Karpas-422 (cell line): ENCODE data around the gene C22orf15. TPM values are rescaled to one million over a fixed set of nuclear protein-coding genes. Genes with fewer than 3 reads are reported as not detected.

Experiments used
- DNase-seq: peaks from one replicate; pipeline ENCODE4 v3.0.0-alpha.2; 2015
- H2AFZ ChIP-seq: fragments of 200-600 bp; sonication (generic); 2 replicates; pipeline ENCODE4 v1.6.1; 2014; ENCODE audit warnings: antibody characterized with exemption, low read length, mixed read lengths
- H3K27ac ChIP-seq: fragments of 200-600 bp; sonication (generic); 2 replicates; pipeline ENCODE4 v1.5.1; 2014; ENCODE audit warnings: mild to moderate bottlenecking, low read length, moderate library complexity
- H3K27me3 ChIP-seq: fragments of 200-600 bp; sonication (generic); 2 replicates; pipeline ENCODE4 v1.6.1; 2014; ENCODE audit warnings: low read length, mixed read lengths
- H3K36me3 ChIP-seq: fragments of 200-600 bp; sonication (generic); 2 replicates; pipeline ENCODE4 v1.6.1; 2014; ENCODE audit warnings: low read length, mixed read lengths; ENCODE audit not compliant: insufficient read depth
- H3K4me1 ChIP-seq: fragments of 200-600 bp; sonication (generic); 2 replicates; pipeline ENCODE4 v1.6.1; 2014; ENCODE audit warnings: mild to moderate bottlenecking, low read length, mixed read lengths
- H3K4me2 ChIP-seq: fragments of 200-600 bp; sonication (generic); 2 replicates; pipeline ENCODE4 v1.6.1; 2014; ENCODE audit warnings: low read length, low read depth, mild to moderate bottlenecking; ENCODE audit not compliant: poor library complexity, severe bottlenecking
- H3K4me3 ChIP-seq: fragments of 200-600 bp; sonication (generic); 2 replicates; pipeline ENCODE4 v1.5.1; 2014; ENCODE audit warnings: mild to moderate bottlenecking, antibody characterized with exemption, low read length, mixed read lengths
- H3K79me2 ChIP-seq: fragments of 200-600 bp; sonication (generic); 2 replicates; pipeline ENCODE4 v1.6.1; 2014; ENCODE audit warnings: mild to moderate bottlenecking, low read length, mixed read lengths
- H3K9ac ChIP-seq: fragments of 200-600 bp; sonication (generic); 2 replicates; pipeline ENCODE4 v1.6.0; 2014; ENCODE audit warnings: low read length
- H3K9me2 ChIP-seq: fragments of 200-600 bp; sonication (generic), shearing (Covaris generic); replicated peaks from 2 replicates; pipeline ENCODE4 v1.6.0; 2014; ENCODE audit warnings: mild to moderate bottlenecking, low read length, moderate library complexity; ENCODE audit not compliant: insufficient read depth
- H3K9me3 ChIP-seq: fragments of 300-700, 200-600 bp; sonication (generic); 2 replicates; pipeline ENCODE4 v1.6.1; 2014; ENCODE audit warnings: low read length, mixed read lengths
- H4K20me1 ChIP-seq: fragments of 200-600 bp; sonication (generic); 2 replicates; pipeline ENCODE4 v1.6.1; 2014; ENCODE audit warnings: mild to moderate bottlenecking, antibody characterized with exemption, low read length, low read depth; ENCODE audit not compliant: insufficient read depth
- total RNA-seq: library from RNA; depleted of rRNA; stranded (reverse); fragments of >200 nt; shearing (Covaris generic); gene quantifications from 2 replicates; pipeline ENCODE4 v1.2.3, GENCODE V29; 2014; ENCODE audit warnings: low replicate concordance

C22orf15 gene
- total RNA-seq, 1 experiment from 2014 or later = not detected

- Histone ChIP-seq H3K36me3 (0 out of 2 replicates have a peak, but pooled peaks cover 7% of the 10 kb centered on the region), H3K4me3 (no peak overlapping the region), H4K20me1 (no peaks in the 10 kb centered on the region; the same call in 1 of the 2 replicates), H3K9me2 (no peaks in the 10 kb centered on the region), H3K4me2 (no peak overlapping the region), H3K27me3 (no peaks in the 10 kb centered on the region), H3K9ac (no peak overlapping the region), H3K79me2 (peaks cover 4% of the 10 kb centered on the region; the same call in 1 of the 2 replicates), H3K9me3 (no peaks in the 10 kb centered on the region), H2AFZ (no peak overlapping the region), H3K27ac (no peak overlapping the region), H3K4me1 (no peaks in the 10 kb centered on the region; the same call in 1 of the 2 replicates)
- no peak for DNase-seq
These were observed 16.9 kb downstream of the C22orf15 start for GRCh38 chr22:23779731-23780130.

GRCh38 chr22:23780146-23780748, 17.5 kb downstream of the C22orf15 start:
- no peaks in the 10 kb centered on the region for H3K9me3 ChIP-seq
- H3K4me1 ChIP-seq = no peaks in the 10 kb centered on the region
- no peak overlapping the region for H3K4me3 ChIP-seq
- no peak overlapping the region for H2AFZ ChIP-seq
- DNase-seq = no peak
- H4K20me1 ChIP-seq = no peaks in the 10 kb centered on the region; the same call in 1 of the 2 replicates
- no peak overlapping the region for H3K4me2 ChIP-seq
- no peak overlapping the region for H3K9ac ChIP-seq
- H3K36me3 ChIP-seq = 0 out of 2 replicates have a peak, but pooled peaks cover 7% of the 10 kb centered on the region
- no peaks in the 10 kb centered on the region for H3K27me3 ChIP-seq
- no peaks in the 10 kb centered on the region for H3K79me2 ChIP-seq
- H3K9me2 ChIP-seq = no peaks in the 10 kb centered on the region
- no peak overlapping the region for H3K27ac ChIP-seq

GRCh38 chr22:23781065-23781464, 18.3 kb downstream of the C22orf15 start:
- no peak overlapping the region for H2AFZ ChIP-seq
- no peaks in the 10 kb centered on the region for H3K9me3 ChIP-seq
- H3K79me2 ChIP-seq = no peaks in the 10 kb centered on the region
- peaks cover under 1% of the 10 kb centered on the region; the same call in 1 of the 2 replicates for H3K4me1 ChIP-seq
- no peaks in the 10 kb centered on the region for H3K9me2 ChIP-seq
- DNase-seq = no peak
- H3K27ac ChIP-seq = no peak overlapping the region
- H3K4me3 ChIP-seq = no peak overlapping the region
- no peaks in the 10 kb centered on the region for H3K27me3 ChIP-seq
- no peak overlapping the region for H3K4me2 ChIP-seq
- H4K20me1 ChIP-seq = no peaks in the 10 kb centered on the region
- H3K36me3 ChIP-seq = 0 out of 2 replicates have a peak, but pooled peaks cover 7% of the 10 kb centered on the region
- no peak overlapping the region for H3K9ac ChIP-seq

GRCh38 chr22:23781511-23782183, 18.9 kb downstream of the C22orf15 start:
- H3K9me3 ChIP-seq = no peaks in the 10 kb centered on the region
- peaks cover 6% of the 10 kb centered on the region for H3K4me1 ChIP-seq
- H3K27ac ChIP-seq = no peak overlapping the region
- H3K36me3 ChIP-seq = 0 out of 2 replicates have a peak, but pooled peaks cover 7% of the 10 kb centered on the region
- no peaks in the 10 kb centered on the region for H4K20me1 ChIP-seq
- no peaks in the 10 kb centered on the region for H3K9me2 ChIP-seq
- H3K4me2 ChIP-seq = no peak overlapping the region
- DNase-seq = no peak
- no peaks in the 10 kb centered on the region for H3K79me2 ChIP-seq
- no peak overlapping the region for H2AFZ ChIP-seq
- no peaks in the 10 kb centered on the region for H3K27me3 ChIP-seq
- H3K4me3 ChIP-seq = no peak overlapping the region
- H3K9ac ChIP-seq = no peak overlapping the region

- Histone ChIP-seq H3K9me2 (no peaks in the 10 kb centered on the region), H3K27me3 (no peaks in the 10 kb centered on the region), H2AFZ (no peak overlapping the region), H3K27ac (no peak overlapping the region), H3K79me2 (peaks cover under 1% of the 10 kb centered on the region; the same call in 1 of the 2 replicates), H3K4me2 (no peak overlapping the region), H3K9ac (no peak overlapping the region), H3K36me3 (0 out of 2 replicates have a peak, but pooled peaks cover 7% of the 10 kb centered on the region), H3K4me3 (no peak overlapping the region), H3K9me3 (no peaks in the 10 kb centered on the region), H3K4me1 (peaks cover 6% of the 10 kb centered on the region), H4K20me1 (no peaks in the 10 kb centered on the region)
- DNase-seq = no peak
These were observed 19.5 kb downstream of the C22orf15 start for GRCh38 chr22:23782252-23782651.

- H3K4me3 ChIP-seq = no peak overlapping the region
These were observed 19.9 kb downstream of the C22orf15 start for GRCh38 chr22:23782703-23783102.

GRCh38 chr22:23783265-23784150, 20.7 kb downstream of the C22orf15 start:
- Histone ChIP-seq H3K4me2 (no peak overlapping the region), H3K9ac (no peak overlapping the region), H3K79me2 (peaks cover 13% of the 10 kb centered on the region)

More at GRCh38 chr22:23782703-23783102, 19.9 kb downstream of the C22orf15 start:
- no peaks in the 10 kb centered on the region for H3K9me3 ChIP-seq
- 0 out of 2 replicates have a peak, but pooled peaks cover 7% of the 10 kb centered on the region for H3K36me3 ChIP-seq
- no peaks in the 10 kb centered on the region for H3K27me3 ChIP-seq
- no peak overlapping the region for H3K27ac ChIP-seq
- DNase-seq = no peak
- H3K79me2 ChIP-seq = peaks cover 5% of the 10 kb centered on the region
- H2AFZ ChIP-seq = no peak overlapping the region
- H3K9ac ChIP-seq = no peak overlapping the region
- peaks cover 8% of the 10 kb centered on the region for H3K4me1 ChIP-seq
- no peak overlapping the region for H3K4me2 ChIP-seq
- H4K20me1 ChIP-seq = peaks cover 3% of the 10 kb centered on the region
- H3K9me2 ChIP-seq = no peaks in the 10 kb centered on the region

More at GRCh38 chr22:23783265-23784150, 20.7 kb downstream of the C22orf15 start:
- no peaks in the 10 kb centered on the region for H3K27me3 ChIP-seq
- H2AFZ ChIP-seq = no peak overlapping the region
- H3K27ac ChIP-seq = no peak overlapping the region
- H3K36me3 ChIP-seq = 0 out of 2 replicates have a peak, but pooled peaks cover 14% of the 10 kb centered on the region
- no peaks in the 10 kb centered on the region for H3K9me2 ChIP-seq
- peaks cover 10% of the 10 kb centered on the region for H4K20me1 ChIP-seq
- no peak overlapping the region for H3K4me3 ChIP-seq
- DNase-seq = no peak
- H3K4me1 ChIP-seq = peaks cover 16% of the 10 kb centered on the region
- no peaks in the 10 kb centered on the region for H3K9me3 ChIP-seq
